Suprapubic skin (tissue), 4 donors: ENCODE data around the gene CTU1. TPM values are rescaled to one million over a fixed set of nuclear protein-coding genes. Genes with fewer than 3 reads are reported as not detected.

Experiments used
- DNase-seq, 2 donors: peaks; one replicate each; pipeline ENCODE4 v3.0.0-alpha.2; 2019; ENCODE audit warnings: low spot score in 2 of 2
- H3K27ac ChIP-seq: fragments of 200-600 bp; sonication (generic); one replicate; pipeline ENCODE4 v1.5.1; 2019
- H3K27me3 ChIP-seq: fragments of 200-600 bp; sonication (generic); one replicate; pipeline ENCODE4 v1.5.1; 2019
- H3K36me3 ChIP-seq: fragments of 200-600 bp; sonication (generic); one replicate; pipeline ENCODE4 v1.5.1; 2019
- H3K4me1 ChIP-seq: fragments of 200-600 bp; sonication (generic); one replicate; pipeline ENCODE4 v1.5.1; 2019
- H3K4me3 ChIP-seq: fragments of 200-600 bp; sonication (generic); one replicate; pipeline ENCODE4 v1.5.1; 2019; ENCODE audit warnings: mild to moderate bottlenecking
- H3K9me3 ChIP-seq: fragments of 200-600 bp; sonication (generic); one replicate; pipeline ENCODE4 v1.5.1; 2019
- EP300 ChIP-seq: sonication (generic); formaldehyde crosslinking; IDR thresholded peaks from one replicate; pipeline ENCODE4 v1.6.1; 2017; ENCODE audit warnings: antibody characterized with exemption
- POLR2A ChIP-seq, 2 donors: fragments of 450-650 bp; IDR thresholded peaks; one replicate each; pipeline ENCODE4 v1.6.1; 2017; ENCODE audit warnings: antibody characterized with exemption in 2 of 2, mild to moderate bottlenecking in 2 of 2, moderate library complexity in 2 of 2
- POLR2AphosphoS5 ChIP-seq, 3 donors: sonication (generic); formaldehyde crosslinking; IDR thresholded peaks; one replicate each; pipeline ENCODE4 v1.6.1; 2017; ENCODE audit warnings: antibody characterized with exemption in 3 of 3
- WGBS: methylation state at CpG from one replicate; pipeline ENCODE4 v1.1.5; 2018; 5-methylcytosine and 5-hydroxymethylcytosine counted together
- total RNA-seq, 4 donors: library from RNA; depleted of rRNA; stranded (reverse); fragments of >200 nt; gene quantifications; one replicate each; pipeline ENCODE4 v1.1.0, GENCODE V29; 2016
- TF ChIP-seq, protein P1 (sequence below), 2 donors: fragments of 200-600 bp in 1 of 2; fragments of 450-650 bp in 1 of 2; sonication (generic) in 1 of 2; IDR thresholded peaks; one replicate each; pipeline ENCODE4 v1.5.1; 2016 to 2019; ENCODE audit warnings: antibody characterized with exemption in 2 of 2, mild to moderate bottlenecking in 1 of 2, moderate library complexity in 1 of 2

The CTU1 gene
- total RNA-seq, 4 donors from 2014 or later, result 7.7 to 14.6 (median 12.9) TPM

DNA sequence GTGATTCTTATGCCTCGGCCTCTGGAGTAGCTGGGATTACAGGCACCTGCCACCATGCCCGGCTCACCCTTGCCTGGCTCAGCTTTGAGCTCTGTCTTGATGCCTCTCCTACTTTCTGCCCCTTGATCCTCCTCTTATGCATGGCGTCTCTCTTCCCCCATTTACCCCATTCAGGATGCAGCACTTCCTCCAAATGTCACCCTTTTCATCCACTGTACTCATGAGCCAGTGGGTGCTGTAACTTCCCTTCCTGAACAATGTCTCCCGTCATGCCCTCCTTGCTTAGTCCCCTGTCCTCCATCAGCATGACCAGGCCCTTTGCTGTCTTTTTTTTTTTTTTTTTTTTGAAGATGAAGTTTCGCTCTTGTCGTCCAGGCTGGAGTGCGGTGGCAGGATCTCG is 13.0 kb upstream of the CTU1 start:
- H3K4me3 ChIP-seq, result no peak overlapping the region
- TF ChIP-seq EP300, result no peak
- no peak overlapping the region for H3K27ac ChIP-seq
- H3K27me3 ChIP-seq, result peaks cover 19% of the 10 kb centered on the region
- 85% methylated on average over 8 of the region's 8 CpGs for WGBS
- no peaks in the 10 kb centered on the region for H3K9me3 ChIP-seq
- no peaks in the 10 kb centered on the region for H3K36me3 ChIP-seq
- DNase-seq, result no peak
- peaks cover 3% of the 10 kb centered on the region for H3K4me1 ChIP-seq

DNA sequence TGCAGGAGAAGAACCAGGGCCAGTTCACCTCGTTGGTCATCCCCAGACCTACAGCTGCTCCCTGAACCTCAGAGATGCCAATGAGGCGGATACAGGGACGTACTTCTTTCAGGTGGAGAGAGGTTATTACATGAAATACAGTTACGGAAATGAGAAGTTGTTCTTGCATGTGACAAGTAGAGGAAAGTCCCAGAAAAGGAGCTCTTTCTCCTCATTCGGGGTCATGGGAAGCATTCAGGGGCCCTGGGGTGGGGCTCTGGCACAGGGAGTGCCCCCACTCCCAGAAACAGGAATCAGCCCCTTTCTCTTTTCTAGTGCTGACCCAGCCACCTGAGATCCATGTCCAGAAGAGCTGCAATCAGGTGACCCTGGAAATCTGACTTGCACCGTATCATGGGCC is 12.0 kb upstream of the CTU1 start:
- H3K27me3 ChIP-seq, result peaks cover 29% of the 10 kb centered on the region
- H3K9me3 ChIP-seq, result no peaks in the 10 kb centered on the region
- no peak overlapping the region for H3K27ac ChIP-seq
- TF ChIP-seq EP300, result no peak
- no peak for TF ChIP-seq POLR2AphosphoS5 (IDR thresholded peaks at IDR 0.05)
- TF ChIP-seq POLR2A (IDR thresholded peaks at IDR 0.05), result no peak
- TF ChIP-seq, protein P1, sequence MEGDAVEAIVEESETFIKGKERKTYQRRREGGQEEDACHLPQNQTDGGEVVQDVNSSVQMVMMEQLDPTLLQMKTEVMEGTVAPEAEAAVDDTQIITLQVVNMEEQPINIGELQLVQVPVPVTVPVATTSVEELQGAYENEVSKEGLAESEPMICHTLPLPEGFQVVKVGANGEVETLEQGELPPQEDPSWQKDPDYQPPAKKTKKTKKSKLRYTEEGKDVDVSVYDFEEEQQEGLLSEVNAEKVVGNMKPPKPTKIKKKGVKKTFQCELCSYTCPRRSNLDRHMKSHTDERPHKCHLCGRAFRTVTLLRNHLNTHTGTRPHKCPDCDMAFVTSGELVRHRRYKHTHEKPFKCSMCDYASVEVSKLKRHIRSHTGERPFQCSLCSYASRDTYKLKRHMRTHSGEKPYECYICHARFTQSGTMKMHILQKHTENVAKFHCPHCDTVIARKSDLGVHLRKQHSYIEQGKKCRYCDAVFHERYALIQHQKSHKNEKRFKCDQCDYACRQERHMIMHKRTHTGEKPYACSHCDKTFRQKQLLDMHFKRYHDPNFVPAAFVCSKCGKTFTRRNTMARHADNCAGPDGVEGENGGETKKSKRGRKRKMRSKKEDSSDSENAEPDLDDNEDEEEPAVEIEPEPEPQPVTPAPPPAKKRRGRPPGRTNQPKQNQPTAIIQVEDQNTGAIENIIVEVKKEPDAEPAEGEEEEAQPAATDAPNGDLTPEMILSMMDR (IDR thresholded peaks at IDR 0.05), result no peak
- no peaks in the 10 kb centered on the region for H3K36me3 ChIP-seq
- WGBS, result 90% methylated on average over 6 of the region's 6 CpGs
- H3K4me3 ChIP-seq, result no peak overlapping the region
- DNase-seq, result no peak
- H3K4me1 ChIP-seq, result peaks cover 3% of the 10 kb centered on the region

DNA sequence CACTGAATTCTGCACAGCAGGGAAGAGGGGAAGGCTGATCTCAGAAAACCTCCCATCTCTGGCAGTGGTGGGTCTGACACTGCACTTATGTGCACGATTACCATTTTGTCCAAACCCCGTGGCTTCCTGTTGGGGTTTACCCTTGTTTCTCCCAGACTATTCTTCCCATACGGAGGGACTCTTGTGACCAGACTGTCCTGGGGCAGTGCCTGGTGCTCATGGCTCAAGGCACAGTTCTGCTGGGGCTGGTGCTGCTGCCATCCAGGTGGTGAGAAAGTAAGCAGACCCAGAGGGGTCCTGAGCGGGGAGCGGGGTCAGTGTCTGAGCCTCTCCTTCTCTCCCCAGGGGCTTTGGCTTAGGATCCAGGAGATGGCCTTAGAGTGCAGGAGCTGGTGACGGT is 11.4 kb upstream of the CTU1 start:
- DNase-seq, result no peak
- Histone ChIP-seq H3K36me3 (no peaks in the 10 kb centered on the region), H3K4me1 (peaks cover 3% of the 10 kb centered on the region), H3K27ac (no peak overlapping the region), H3K4me3 (no peak overlapping the region), H3K9me3 (no peaks in the 10 kb centered on the region), H3K27me3 (peaks cover 29% of the 10 kb centered on the region)
- WGBS, result 66% methylated on average over 6 of the region's 6 CpGs
- TF ChIP-seq EP300 (no peak), POLR2AphosphoS5 (IDR thresholded peaks at IDR 0.05) (no peak), POLR2A (IDR thresholded peaks at IDR 0.05) (no peak)
- TF ChIP-seq, protein P1 (IDR thresholded peaks at IDR 0.05), result no peak

DNA sequence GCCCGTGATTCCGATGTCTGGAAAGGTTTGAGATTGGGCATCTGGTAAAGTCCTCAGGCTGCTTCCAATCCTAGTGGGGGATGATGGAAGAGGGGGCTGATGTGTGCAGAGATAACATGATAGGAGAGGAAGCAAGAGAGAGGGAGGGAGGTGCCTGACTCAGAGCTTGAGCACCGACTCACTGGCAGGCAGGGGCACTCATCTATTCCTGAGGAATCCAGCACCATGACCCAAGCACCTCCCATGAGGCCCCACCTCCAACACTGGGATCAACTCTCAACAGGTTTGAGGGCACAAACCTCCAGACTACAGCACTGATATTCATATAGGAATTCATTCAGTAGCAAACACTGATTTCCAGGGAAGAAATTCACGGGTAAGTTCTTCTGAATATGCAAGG is 10.9 kb upstream of the CTU1 start:
- peaks cover 3% of the 10 kb centered on the region for H3K4me1 ChIP-seq
- TF ChIP-seq, protein P1 (IDR thresholded peaks at IDR 0.05), result no peak
- TF ChIP-seq EP300 (no peak), POLR2A (IDR thresholded peaks at IDR 0.05) (no peak), POLR2AphosphoS5 (IDR thresholded peaks at IDR 0.05) (no peak)
- H3K9me3 ChIP-seq, result no peaks in the 10 kb centered on the region
- no peaks in the 10 kb centered on the region for H3K36me3 ChIP-seq
- peaks cover 28% of the 10 kb centered on the region for H3K27me3 ChIP-seq
- H3K4me3 ChIP-seq, result no peak overlapping the region
- 47% methylated on average over 4 of the region's 4 CpGs for WGBS
- no peak overlapping the region for H3K27ac ChIP-seq
- no peak for DNase-seq

DNA sequence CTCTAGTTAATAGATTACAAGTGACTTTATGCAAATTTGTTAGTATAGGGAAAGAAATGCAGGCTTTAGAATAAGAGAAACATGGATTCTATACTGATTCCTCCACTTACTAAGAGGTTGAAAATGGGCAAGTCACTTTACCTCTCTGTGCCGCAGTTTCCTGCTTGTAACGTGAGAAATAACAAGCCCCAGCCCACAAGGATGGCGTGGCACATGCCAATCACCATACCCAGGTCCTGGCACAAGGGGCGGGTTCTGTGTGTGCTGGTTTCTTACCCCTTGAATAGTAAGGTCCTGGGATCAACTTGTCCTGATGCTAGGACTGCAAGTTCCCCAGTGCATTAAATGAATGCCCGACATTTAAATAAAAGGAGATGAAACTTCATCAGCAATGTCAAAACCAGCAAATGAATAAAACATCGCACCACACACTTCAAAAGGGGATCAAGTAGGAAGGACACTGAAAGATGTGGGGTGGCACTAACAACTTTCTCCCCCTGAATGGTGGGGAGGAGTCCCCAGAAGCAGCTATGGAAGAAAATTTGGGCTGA is 8.6 kb upstream of the CTU1 start:
- no peaks in the 10 kb centered on the region for H3K36me3 ChIP-seq
- 63% methylated on average over 6 of the region's 6 CpGs for WGBS
- H3K9me3 ChIP-seq, result no peaks in the 10 kb centered on the region
- peaks cover 19% of the 10 kb centered on the region for H3K27me3 ChIP-seq
- TF ChIP-seq POLR2A (IDR thresholded peaks at IDR 0.05), result no peak
- no peak for TF ChIP-seq EP300
- TF ChIP-seq, protein P1 (IDR thresholded peaks at IDR 0.05), result no peak
- TF ChIP-seq POLR2AphosphoS5 (IDR thresholded peaks at IDR 0.05), result no peak
- no peak for DNase-seq
- no peak overlapping the region for H3K27ac ChIP-seq
- H3K4me1 ChIP-seq, result no peaks in the 10 kb centered on the region
- no peak overlapping the region for H3K4me3 ChIP-seq
